ENCODE data around the gene ME3.

Gene ME3

DNA sequence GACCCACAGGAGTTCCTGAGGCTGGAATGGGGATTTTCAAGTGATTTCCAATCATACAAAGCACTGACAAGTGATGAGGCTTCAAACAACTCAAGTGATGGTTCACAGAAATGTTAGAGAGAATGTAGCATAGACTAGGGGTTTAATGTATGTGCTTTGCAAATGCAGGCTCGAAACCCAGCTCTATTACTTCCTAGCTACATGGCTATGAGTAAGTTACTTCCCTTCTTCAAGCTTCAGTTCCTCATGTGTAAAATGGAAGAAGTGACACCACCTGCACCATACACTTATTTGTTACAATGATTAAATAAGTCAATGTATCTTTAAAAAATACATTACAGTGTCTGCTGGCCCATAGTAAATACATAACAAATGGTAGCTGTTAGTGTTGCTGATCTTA, 158.0 kb downstream of the ME3 start:
- H3K4me3 ChIP-seq (ENCODE audit: control insufficient read depth in 1 of 7, extremely low read depth in 1 of 7, insufficient read depth in 4 of 7, low read depth in 2 of 7, low read length in 6 of 7) = no peak overlapping the region
- H3K36me3 ChIP-seq (ENCODE audit: control insufficient read depth in 4 of 4, insufficient read depth in 4 of 4, low read length in 3 of 4) = peaks cover 0 to 10% (median 2%) of the 10 kb centered on the region in 4 experiments
- H3K27ac ChIP-seq (ENCODE audit: insufficient read depth in 1 of 2, low read depth in 1 of 2, low read length in 2 of 2, poor library complexity in 1 of 2, severe bottlenecking in 2 of 2) = no peak overlapping the region
- ChIA-PET POLR2A (no interaction called here), CTCF (no interaction called here)
- 80% methylated on average over 1 of the region's 1 CpG for WGBS (ENCODE audit: insufficient coverage)
- peaks cover 0 to 7% (median 3%) of the 10 kb centered on the region in 5 experiments for H3K9me3 ChIP-seq (ENCODE audit: control extremely low read depth in 1 of 5, control insufficient read depth in 4 of 5, insufficient read depth in 2 of 5, low read depth in 1 of 5, low read length in 4 of 5)
- DNase-seq = peak in 2 of 3 donors; percentile 13 to 34
- no peaks in the 10 kb centered on the region for H3K27me3 ChIP-seq (replicated peaks in 2 of 5; ENCODE audit: control insufficient read depth in 4 of 5, insufficient read depth in 5 of 5, low read length in 4 of 5)
- peaks cover 0 to 6% (median 0%) of the 10 kb centered on the region in 4 experiments for H3K4me1 ChIP-seq (ENCODE audit: control extremely low read depth in 1 of 4, control insufficient read depth in 4 of 4, insufficient read depth in 4 of 4, low read length in 3 of 4)

DNA sequence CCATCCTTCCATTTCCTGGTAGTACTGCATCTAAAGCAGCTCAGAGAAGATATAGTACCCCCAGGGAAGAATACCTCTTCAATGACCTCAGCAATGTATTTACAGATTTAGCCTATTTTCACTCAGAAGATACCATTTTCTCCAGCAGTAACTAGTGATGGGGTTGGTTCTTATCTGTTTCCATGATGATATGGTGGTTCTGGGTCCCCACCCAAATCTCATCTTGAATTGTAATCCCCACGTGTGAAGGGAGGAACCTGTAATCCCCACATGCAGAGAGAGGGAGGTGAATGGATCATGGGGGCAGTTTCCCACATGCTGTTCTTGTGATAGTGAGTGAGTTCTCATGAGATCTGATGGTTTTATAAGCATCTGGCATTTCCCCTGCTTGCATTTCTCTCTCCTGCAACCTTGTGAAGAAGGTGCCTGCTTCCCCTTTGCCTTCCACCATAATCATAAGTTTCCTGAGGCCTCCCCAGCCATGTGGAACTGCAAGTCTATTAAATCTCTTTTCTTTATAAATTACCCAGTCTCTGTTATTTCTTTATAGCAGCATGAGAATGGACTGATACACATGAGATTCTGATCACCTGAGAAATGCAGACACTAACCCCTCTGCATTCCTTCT, 158.6 kb downstream of the ME3 start:
- ChIA-PET POLR2A (no interaction called here), CTCF (no interaction called here)
- DNase-seq = no peak
- Histone ChIP-seq H3K4me1 (ENCODE audit: control extremely low read depth in 1 of 4, control insufficient read depth in 4 of 4, insufficient read depth in 4 of 4, low read length in 3 of 4) (peaks cover 0 to 6% (median 0%) of the 10 kb centered on the region in 4 experiments), H3K9me3 (ENCODE audit: control extremely low read depth in 1 of 5, control insufficient read depth in 4 of 5, insufficient read depth in 2 of 5, low read depth in 1 of 5, low read length in 4 of 5) (peaks cover 0 to 7% (median 3%) of the 10 kb centered on the region in 5 experiments), H3K4me3 (ENCODE audit: control insufficient read depth in 1 of 7, extremely low read depth in 1 of 7, insufficient read depth in 4 of 7, low read depth in 2 of 7, low read length in 6 of 7) (no peak overlapping the region), H3K36me3 (ENCODE audit: control insufficient read depth in 4 of 4, insufficient read depth in 4 of 4, low read length in 3 of 4) (peaks cover 0 to 10% (median 2%) of the 10 kb centered on the region in 4 experiments), H3K27ac (ENCODE audit: insufficient read depth in 1 of 2, low read depth in 1 of 2, low read length in 2 of 2, poor library complexity in 1 of 2, severe bottlenecking in 2 of 2) (no peak overlapping the region), H3K27me3 (replicated peaks in 2 of 5; ENCODE audit: control insufficient read depth in 4 of 5, insufficient read depth in 5 of 5, low read length in 4 of 5) (no peaks in the 10 kb centered on the region)
- WGBS (ENCODE audit: insufficient coverage) = no CpG with 5 or more reads among the region's 1 CpG

DNA sequence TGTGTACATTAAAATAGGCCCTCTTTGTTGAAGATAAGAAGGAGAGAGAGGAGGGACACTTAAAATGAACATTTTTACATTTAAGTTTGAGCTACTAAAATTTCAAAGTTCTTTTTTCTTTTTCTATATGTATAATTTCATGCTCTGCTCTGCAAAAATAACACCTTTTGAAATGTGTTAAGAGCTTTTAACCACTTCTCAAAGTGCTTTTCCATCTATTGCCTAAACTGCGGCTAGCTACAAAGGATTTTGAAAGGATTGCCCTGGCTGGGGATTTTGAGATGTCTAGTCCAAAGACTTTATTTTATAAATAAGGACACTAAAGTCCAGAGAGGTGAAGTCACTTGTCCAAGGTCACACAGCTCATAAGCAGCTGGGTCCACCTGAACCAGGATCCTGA, 159.3 kb downstream of the ME3 start:
- POLR2A ChIA-PET = no interaction called here
- H3K27ac ChIP-seq (ENCODE audit: insufficient read depth in 1 of 2, low read depth in 1 of 2, low read length in 2 of 2, poor library complexity in 1 of 2, severe bottlenecking in 2 of 2) = no peak overlapping the region
- H3K36me3 ChIP-seq (ENCODE audit: control insufficient read depth in 4 of 4, insufficient read depth in 4 of 4, low read length in 3 of 4) = peaks cover 0 to 12% (median 3%) of the 10 kb centered on the region in 4 experiments
- CTCF ChIA-PET = interaction anchor here (1.1 kb wide), 1 partner anchor 43 kb away, joined by 3 read pairs; no protein-coding TSS in a partner anchor
- DNase-seq = no peak
- no peak overlapping the region for H3K4me3 ChIP-seq (ENCODE audit: control insufficient read depth in 1 of 7, extremely low read depth in 1 of 7, insufficient read depth in 4 of 7, low read depth in 2 of 7, low read length in 6 of 7)
- H3K4me1 ChIP-seq (ENCODE audit: control extremely low read depth in 1 of 4, control insufficient read depth in 4 of 4, insufficient read depth in 4 of 4, low read length in 3 of 4) = peaks cover 0 to 6% (median 0%) of the 10 kb centered on the region in 4 experiments
- H3K27me3 ChIP-seq (replicated peaks in 2 of 5; ENCODE audit: control insufficient read depth in 4 of 5, insufficient read depth in 5 of 5, low read length in 4 of 5) = no peaks in the 10 kb centered on the region
- peaks cover 0 to 7% (median 3%) of the 10 kb centered on the region in 5 experiments for H3K9me3 ChIP-seq (ENCODE audit: control extremely low read depth in 1 of 5, control insufficient read depth in 4 of 5, insufficient read depth in 2 of 5, low read depth in 1 of 5, low read length in 4 of 5)
- no CpG with 5 or more reads among the region's 1 CpG for WGBS (ENCODE audit: insufficient coverage)

DNA sequence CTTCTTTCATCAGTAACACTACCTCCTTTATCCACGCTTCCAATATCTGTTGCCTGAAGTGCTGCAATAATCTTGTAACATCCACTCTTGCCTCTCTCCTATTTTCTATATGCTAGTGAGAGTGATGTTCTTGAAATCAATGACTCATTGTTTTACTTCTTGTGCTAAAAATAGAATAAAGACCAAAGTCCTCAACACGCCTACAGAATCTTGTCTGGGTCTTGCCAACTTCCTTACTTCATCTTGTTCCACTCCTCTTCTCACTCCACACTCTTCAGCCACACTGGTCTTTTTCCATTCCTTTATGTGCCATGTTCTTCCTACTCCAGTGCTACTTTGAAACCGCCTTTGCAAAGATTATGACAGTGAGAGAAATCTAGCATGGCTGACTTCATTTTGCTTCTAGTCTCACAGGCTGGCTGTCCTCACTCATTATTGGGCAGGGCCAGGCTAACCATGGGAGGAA, 161.3 kb downstream of the ME3 start:
- Histone ChIP-seq H3K4me1 (ENCODE audit: control extremely low read depth in 1 of 4, control insufficient read depth in 4 of 4, insufficient read depth in 4 of 4, low read length in 3 of 4) (peaks cover 0 to 6% (median 0%) of the 10 kb centered on the region in 4 experiments), H3K27ac (ENCODE audit: insufficient read depth in 1 of 2, low read depth in 1 of 2, low read length in 2 of 2, poor library complexity in 1 of 2, severe bottlenecking in 2 of 2) (no peak overlapping the region), H3K9me3 (ENCODE audit: control extremely low read depth in 1 of 5, control insufficient read depth in 4 of 5, insufficient read depth in 2 of 5, low read depth in 1 of 5, low read length in 4 of 5) (peaks cover 0 to 7% (median 3%) of the 10 kb centered on the region in 5 experiments), H3K27me3 (replicated peaks in 2 of 5; ENCODE audit: control insufficient read depth in 4 of 5, insufficient read depth in 5 of 5, low read length in 4 of 5) (no peaks in the 10 kb centered on the region), H3K4me3 (ENCODE audit: control insufficient read depth in 1 of 7, extremely low read depth in 1 of 7, insufficient read depth in 4 of 7, low read depth in 2 of 7, low read length in 6 of 7) (no peak overlapping the region), H3K36me3 (ENCODE audit: control insufficient read depth in 4 of 4, insufficient read depth in 4 of 4, low read length in 3 of 4) (peaks cover 0 to 17% (median 2%) of the 10 kb centered on the region in 4 experiments)
- peak in 1 of 3 donors; percentile 27 for DNase-seq
- POLR2A ChIA-PET = no interaction called here
- CTCF ChIA-PET = no interaction called here
- 78% methylated on average over 2 of the region's 3 CpGs for WGBS (ENCODE audit: insufficient coverage)

DNA sequence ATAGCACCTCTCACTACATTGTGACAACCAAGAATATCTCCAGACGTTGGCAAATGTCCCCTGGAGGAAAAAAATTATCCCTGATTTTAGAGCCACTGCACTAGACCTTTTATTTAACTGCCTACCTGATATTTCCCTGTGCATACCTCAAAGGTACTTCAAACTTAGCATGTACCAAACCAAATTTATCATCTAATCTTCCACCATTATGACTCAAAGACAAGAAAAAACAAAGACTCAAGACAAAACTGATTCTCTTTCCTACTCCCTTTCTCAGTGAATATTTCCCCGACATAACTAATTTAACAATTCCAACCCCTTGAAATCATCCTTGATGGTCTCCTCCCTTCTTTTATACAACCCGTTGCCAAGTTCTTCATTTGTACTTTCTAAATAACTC, 161.7 kb downstream of the ME3 start:
- H3K36me3 ChIP-seq (ENCODE audit: control insufficient read depth in 4 of 4, insufficient read depth in 4 of 4, low read length in 3 of 4) = peaks cover 0 to 17% (median 4%) of the 10 kb centered on the region in 4 experiments
- no peak for DNase-seq
- H3K27me3 ChIP-seq (replicated peaks in 2 of 5; ENCODE audit: control insufficient read depth in 4 of 5, insufficient read depth in 5 of 5, low read length in 4 of 5) = no peaks in the 10 kb centered on the region
- ChIA-PET CTCF (no interaction called here), POLR2A (no interaction called here)
- peaks cover 0 to 6% (median 0%) of the 10 kb centered on the region in 4 experiments for H3K4me1 ChIP-seq (ENCODE audit: control extremely low read depth in 1 of 4, control insufficient read depth in 4 of 4, insufficient read depth in 4 of 4, low read length in 3 of 4)
- 88% methylated on average over 3 of the region's 3 CpGs for WGBS (ENCODE audit: insufficient coverage)
- H3K27ac ChIP-seq (ENCODE audit: insufficient read depth in 1 of 2, low read depth in 1 of 2, low read length in 2 of 2, poor library complexity in 1 of 2, severe bottlenecking in 2 of 2) = no peak overlapping the region
- H3K4me3 ChIP-seq (ENCODE audit: control insufficient read depth in 1 of 7, extremely low read depth in 1 of 7, insufficient read depth in 4 of 7, low read depth in 2 of 7, low read length in 6 of 7) = no peak overlapping the region
- H3K9me3 ChIP-seq (ENCODE audit: control extremely low read depth in 1 of 5, control insufficient read depth in 4 of 5, insufficient read depth in 2 of 5, low read depth in 1 of 5, low read length in 4 of 5) = peaks cover 0 to 7% (median 3%) of the 10 kb centered on the region in 5 experiments

DNA sequence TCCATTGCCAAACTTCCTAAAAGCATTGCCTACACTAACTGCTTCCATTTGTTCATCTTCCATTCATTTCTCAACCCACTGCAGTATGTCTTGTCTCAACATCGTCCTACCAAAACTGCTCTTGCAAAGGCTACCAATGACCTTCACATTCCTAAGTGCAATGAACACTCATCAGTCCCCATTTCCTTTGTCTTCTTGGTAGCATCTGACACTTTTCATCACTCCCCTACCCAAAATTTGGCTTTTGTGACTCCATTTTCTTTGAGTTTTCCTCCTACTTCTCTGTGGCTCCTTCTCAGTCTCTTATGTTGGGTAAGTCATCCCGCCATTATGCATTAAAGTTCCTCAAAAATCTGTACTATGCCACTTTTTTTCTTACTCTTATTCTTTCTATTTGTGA, 162.3 kb downstream of the ME3 start:
- 100% methylated on average over 1 of the region's 2 CpGs for WGBS (ENCODE audit: insufficient coverage)
- Histone ChIP-seq H3K4me3 (ENCODE audit: control insufficient read depth in 1 of 7, extremely low read depth in 1 of 7, insufficient read depth in 4 of 7, low read depth in 2 of 7, low read length in 6 of 7) (no peak overlapping the region), H3K9me3 (ENCODE audit: control extremely low read depth in 1 of 5, control insufficient read depth in 4 of 5, insufficient read depth in 2 of 5, low read depth in 1 of 5, low read length in 4 of 5) (peaks cover 0 to 7% (median 3%) of the 10 kb centered on the region in 5 experiments), H3K27me3 (replicated peaks in 2 of 5; ENCODE audit: control insufficient read depth in 4 of 5, insufficient read depth in 5 of 5, low read length in 4 of 5) (no peaks in the 10 kb centered on the region), H3K27ac (ENCODE audit: insufficient read depth in 1 of 2, low read depth in 1 of 2, low read length in 2 of 2, poor library complexity in 1 of 2, severe bottlenecking in 2 of 2) (no peak overlapping the region), H3K36me3 (ENCODE audit: control insufficient read depth in 4 of 4, insufficient read depth in 4 of 4, low read length in 3 of 4) (peaks cover 0 to 17% (median 4%) of the 10 kb centered on the region in 4 experiments), H3K4me1 (ENCODE audit: control extremely low read depth in 1 of 4, control insufficient read depth in 4 of 4, insufficient read depth in 4 of 4, low read length in 3 of 4) (peaks cover 0 to 6% (median 0%) of the 10 kb centered on the region in 4 experiments)
- DNase-seq = no peak
- POLR2A ChIA-PET = no interaction called here
- CTCF ChIA-PET = no interaction called here

DNA sequence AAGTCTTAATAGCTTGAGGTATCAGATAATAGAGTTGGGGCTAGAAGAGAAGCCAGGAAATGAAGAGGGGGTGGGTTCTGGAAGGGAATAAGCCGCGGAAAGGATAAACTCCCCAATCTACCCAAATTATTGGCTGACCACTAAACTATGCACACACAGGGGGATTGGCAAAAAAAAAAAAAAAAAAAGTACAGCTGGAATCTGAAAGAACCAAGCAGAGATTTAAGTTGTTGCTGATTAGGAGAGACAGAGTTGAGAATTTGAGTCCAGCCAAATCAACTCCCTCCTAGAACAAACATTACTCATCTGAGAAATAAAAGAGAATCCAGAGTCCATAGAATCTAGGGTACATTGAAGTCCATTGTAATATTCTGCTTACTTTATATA, 162.8 kb downstream of the ME3 start:
- no peaks in the 10 kb centered on the region for H3K27me3 ChIP-seq (replicated peaks in 2 of 5; ENCODE audit: control insufficient read depth in 4 of 5, insufficient read depth in 5 of 5, low read length in 4 of 5)
- CTCF ChIA-PET = no interaction called here
- DNase-seq = no peak
- POLR2A ChIA-PET = no interaction called here
- H3K27ac ChIP-seq (ENCODE audit: insufficient read depth in 1 of 2, low read depth in 1 of 2, low read length in 2 of 2, poor library complexity in 1 of 2, severe bottlenecking in 2 of 2) = no peak overlapping the region
- H3K9me3 ChIP-seq (ENCODE audit: control extremely low read depth in 1 of 5, control insufficient read depth in 4 of 5, insufficient read depth in 2 of 5, low read depth in 1 of 5, low read length in 4 of 5) = peaks cover 0 to 7% (median 3%) of the 10 kb centered on the region in 5 experiments
- WGBS (ENCODE audit: insufficient coverage) = no CpG with 5 or more reads among the region's 2 CpGs
- peaks cover 0 to 17% (median 4%) of the 10 kb centered on the region in 4 experiments for H3K36me3 ChIP-seq (ENCODE audit: control insufficient read depth in 4 of 4, insufficient read depth in 4 of 4, low read length in 3 of 4)
- no peak overlapping the region for H3K4me3 ChIP-seq (ENCODE audit: control insufficient read depth in 1 of 7, extremely low read depth in 1 of 7, insufficient read depth in 4 of 7, low read depth in 2 of 7, low read length in 6 of 7)
- H3K4me1 ChIP-seq (ENCODE audit: control extremely low read depth in 1 of 4, control insufficient read depth in 4 of 4, insufficient read depth in 4 of 4, low read length in 3 of 4) = peaks cover 0 to 6% (median 0%) of the 10 kb centered on the region in 4 experiments

Measured in common myeloid progenitor, CD34-positive (primary cell).